ENCODE data around the gene NCAPG2.
A peak's percentile ranks its signal among the peaks of the same experiment; 100 is the strongest.

The NCAPG2 gene

GRCh38 chr7:158596309-158596708, 108.3 kb downstream of the NCAPG2 start:
- H3K36me3 ChIP-seq (replicated peaks in 1 of 2; ENCODE audit: control insufficient read depth in 2 of 2, insufficient read depth in 2 of 2, low read length in 2 of 2) = peaks cover under 1 to 2% of the 10 kb centered on the region in 2 donors
- no peak overlapping the region for H4K8ac ChIP-seq (ENCODE audit: low read depth, low read length)
- no peak overlapping the region for H3K23ac ChIP-seq (ENCODE audit: low read depth, low read length, poor library complexity)
- peaks cover 3 to 12% of the 10 kb centered on the region in 2 donors for H3K9me3 ChIP-seq (replicated peaks in 1 of 2; ENCODE audit: control insufficient read depth in 2 of 2, insufficient read depth in 1 of 2, low read depth in 1 of 2, low read length in 2 of 2)
- no peak overlapping the region for H2BK5ac ChIP-seq (ENCODE audit: low read length)
- H2BK15ac ChIP-seq (ENCODE audit: low read length) = no peak overlapping the region
- no peak overlapping the region for H2AK5ac ChIP-seq (ENCODE audit: low read depth, low read length)
- no peak for DNase-seq (ENCODE audit: low spot score)
- H2BK12ac ChIP-seq (ENCODE audit: low read length) = no peak overlapping the region
- no peak overlapping the region for H3K18ac ChIP-seq (ENCODE audit: low read length)
- no peak overlapping the region for H2BK120ac ChIP-seq (ENCODE audit: low read depth, low read length)
- H3K27ac ChIP-seq (replicated peaks; ENCODE audit: low read length) = no peak overlapping the region
- H3K4me3 ChIP-seq (ENCODE audit: low read length in 2 of 2) = no peak overlapping the region
- H2AFZ ChIP-seq (ENCODE audit: low read length) = no peak overlapping the region
- no peak overlapping the region for H4K91ac ChIP-seq (ENCODE audit: low read depth, low read length, poor library complexity)
- H3K79me1 ChIP-seq (ENCODE audit: low read depth, low read length) = peaks cover 2% of the 10 kb centered on the region
- H3K4me2 ChIP-seq (ENCODE audit: insufficient read depth, low read length, poor library complexity, severe bottlenecking) = no peak overlapping the region
- H3K9ac ChIP-seq (ENCODE audit: low read depth, low read length, poor library complexity) = no peak overlapping the region
- no peak overlapping the region for H3K14ac ChIP-seq (ENCODE audit: low read length)
- peaks cover 0 to 3% (median 0%) of the 10 kb centered on the region in 3 experiments for H3K27me3 ChIP-seq (ENCODE audit: control insufficient read depth in 3 of 3, insufficient read depth in 3 of 3, low read depth in 1 of 3, low read length in 3 of 3)
- no peaks in the 10 kb centered on the region for H3K4me1 ChIP-seq (ENCODE audit: control insufficient read depth in 2 of 2, insufficient read depth in 1 of 2, low read depth in 1 of 2, low read length in 2 of 2)
- no peak overlapping the region for H3K4ac ChIP-seq (ENCODE audit: low read length)
- WGBS, 2 donors (ENCODE audit: extremely low coverage in 2 of 2, insufficient read length in 2 of 2, insufficient replicate concordance in 1 of 2) = no CpG with 5 or more reads among the region's 4 CpGs

DNA sequence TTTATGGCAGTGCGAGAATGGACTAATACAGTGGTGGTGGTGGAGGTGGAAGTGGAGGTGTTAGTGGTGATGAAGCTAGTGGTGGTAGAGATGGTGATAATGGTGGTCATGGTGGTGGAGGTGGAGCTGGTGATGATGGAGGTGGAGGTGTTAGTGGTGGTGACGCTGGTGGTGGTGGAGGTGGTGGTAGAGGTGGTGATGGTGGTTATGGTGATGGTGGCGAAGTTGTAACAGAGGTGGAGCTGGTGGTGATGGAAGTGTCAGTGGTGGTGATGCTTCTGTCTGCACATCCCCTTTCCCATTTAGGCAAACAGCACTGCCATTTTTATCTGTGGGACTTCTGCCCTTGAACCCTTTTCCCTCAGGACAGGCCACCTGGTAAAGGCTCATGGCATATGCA, 109.5 kb downstream of the NCAPG2 start:
- Histone ChIP-seq H3K4me3 (ENCODE audit: low read length in 2 of 2) (no peak overlapping the region), H3K23ac (ENCODE audit: low read depth, low read length, poor library complexity) (no peak overlapping the region), H3K9ac (ENCODE audit: low read depth, low read length, poor library complexity) (peak overlapping the region; percentile 13), H4K91ac (ENCODE audit: low read depth, low read length, poor library complexity) (no peak overlapping the region), H3K18ac (ENCODE audit: low read length) (no peak overlapping the region), H3K27ac (replicated peaks; ENCODE audit: low read length) (no peak overlapping the region), H2AK5ac (ENCODE audit: low read depth, low read length) (no peak overlapping the region), H3K14ac (ENCODE audit: low read length) (no peak overlapping the region), H3K36me3 (replicated peaks in 1 of 2; ENCODE audit: control insufficient read depth in 2 of 2, insufficient read depth in 2 of 2, low read length in 2 of 2) (peaks cover 0 to 2% of the 10 kb centered on the region in 2 donors), H3K9me3 (replicated peaks in 1 of 2; ENCODE audit: control insufficient read depth in 2 of 2, insufficient read depth in 1 of 2, low read depth in 1 of 2, low read length in 2 of 2) (peaks cover 3 to 12% of the 10 kb centered on the region in 2 donors), H3K79me1 (ENCODE audit: low read depth, low read length) (peaks cover 2% of the 10 kb centered on the region), H2AFZ (ENCODE audit: low read length) (no peak overlapping the region), H2BK120ac (ENCODE audit: low read depth, low read length) (no peak overlapping the region), H4K8ac (ENCODE audit: low read depth, low read length) (no peak overlapping the region), H2BK12ac (ENCODE audit: low read length) (no peak overlapping the region), H2BK15ac (ENCODE audit: low read length) (no peak overlapping the region), H3K4me2 (ENCODE audit: insufficient read depth, low read length, poor library complexity, severe bottlenecking) (no peak overlapping the region), H3K27me3 (ENCODE audit: control insufficient read depth in 3 of 3, insufficient read depth in 3 of 3, low read depth in 1 of 3, low read length in 3 of 3) (peaks cover 0 to 3% (median 3%) of the 10 kb centered on the region in 3 experiments), H2BK5ac (ENCODE audit: low read length) (no peak overlapping the region), H3K4me1 (ENCODE audit: control insufficient read depth in 2 of 2, insufficient read depth in 1 of 2, low read depth in 1 of 2, low read length in 2 of 2) (no peaks in the 10 kb centered on the region), H3K4ac (ENCODE audit: low read length) (no peak overlapping the region)
- WGBS, 2 donors (ENCODE audit: extremely low coverage in 2 of 2, insufficient read length in 2 of 2, insufficient replicate concordance in 1 of 2) = no CpG with 5 or more reads among the region's 3 CpGs
- DNase-seq (ENCODE audit: low spot score) = peak; percentile 75

- Histone ChIP-seq H4K8ac (ENCODE audit: low read depth, low read length) (no peak overlapping the region), H3K4me3 (ENCODE audit: low read length in 2 of 2) (no peak overlapping the region), H3K9ac (ENCODE audit: low read depth, low read length, poor library complexity) (no peak overlapping the region), H2BK12ac (ENCODE audit: low read length) (no peak overlapping the region), H3K9me3 (replicated peaks in 1 of 2; ENCODE audit: control insufficient read depth in 2 of 2, insufficient read depth in 1 of 2, low read depth in 1 of 2, low read length in 2 of 2) (peaks cover 3 to 12% of the 10 kb centered on the region in 2 donors), H3K14ac (ENCODE audit: low read length) (no peak overlapping the region), H3K36me3 (replicated peaks in 1 of 2; ENCODE audit: control insufficient read depth in 2 of 2, insufficient read depth in 2 of 2, low read length in 2 of 2) (no peaks in the 10 kb centered on the region), H3K18ac (ENCODE audit: low read length) (no peak overlapping the region), H3K4me2 (ENCODE audit: insufficient read depth, low read length, poor library complexity, severe bottlenecking) (no peak overlapping the region), H3K27ac (replicated peaks; ENCODE audit: low read length) (no peak overlapping the region), H2BK15ac (ENCODE audit: low read length) (no peak overlapping the region), H2AFZ (ENCODE audit: low read length) (no peak overlapping the region), H3K4me1 (ENCODE audit: control insufficient read depth in 2 of 2, insufficient read depth in 1 of 2, low read depth in 1 of 2, low read length in 2 of 2) (peaks cover 0 to 3% of the 10 kb centered on the region in 2 donors), H2BK5ac (ENCODE audit: low read length) (no peak overlapping the region), H3K23ac (ENCODE audit: low read depth, low read length, poor library complexity) (no peak overlapping the region), H3K79me1 (ENCODE audit: low read depth, low read length) (peaks cover 2% of the 10 kb centered on the region), H3K4ac (ENCODE audit: low read length) (no peak overlapping the region), H2BK120ac (ENCODE audit: low read depth, low read length) (no peak overlapping the region), H2AK5ac (ENCODE audit: low read depth, low read length) (no peak overlapping the region), H4K91ac (ENCODE audit: low read depth, low read length, poor library complexity) (no peak overlapping the region), H3K27me3 (ENCODE audit: control insufficient read depth in 3 of 3, insufficient read depth in 3 of 3, low read depth in 1 of 3, low read length in 3 of 3) (peaks cover 0 to 22% (median 18%) of the 10 kb centered on the region in 3 experiments)
- no CpG with 5 or more reads among the region's 1 CpG for WGBS, 2 donors (ENCODE audit: extremely low coverage in 2 of 2, insufficient read length in 2 of 2, insufficient replicate concordance in 1 of 2)
- DNase-seq (ENCODE audit: low spot score) = no peak
Observed at GRCh38 chr7:158592541-158592940, 112.1 kb downstream of the NCAPG2 start.

DNA sequence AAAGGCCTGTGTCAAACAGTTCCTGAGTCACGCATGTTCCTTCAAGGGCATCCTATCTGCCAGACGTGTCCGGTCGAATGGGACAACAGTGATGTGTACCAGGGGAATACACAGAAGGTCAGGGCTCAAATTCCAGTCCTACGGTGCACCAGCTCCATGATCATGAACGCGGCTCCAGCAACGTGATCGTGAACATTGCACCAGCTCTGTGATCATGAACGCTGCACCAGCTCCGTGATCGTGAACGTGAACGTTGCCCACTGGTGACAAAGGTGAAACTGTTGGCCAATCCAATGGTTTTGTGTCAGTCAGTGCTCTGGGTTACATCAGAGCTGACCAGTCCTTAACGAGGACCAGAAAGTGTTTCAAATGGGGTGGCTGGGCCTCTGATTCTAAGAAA, 112.7 kb downstream of the NCAPG2 start:
- Histone ChIP-seq H4K91ac (ENCODE audit: low read depth, low read length, poor library complexity) (no peak overlapping the region), H3K4me1 (ENCODE audit: control insufficient read depth in 2 of 2, insufficient read depth in 1 of 2, low read depth in 1 of 2, low read length in 2 of 2) (peaks cover 0 to 3% of the 10 kb centered on the region in 2 donors), H3K18ac (ENCODE audit: low read length) (no peak overlapping the region), H3K79me1 (ENCODE audit: low read depth, low read length) (peaks cover 2% of the 10 kb centered on the region), H2BK12ac (ENCODE audit: low read length) (no peak overlapping the region), H3K36me3 (replicated peaks in 1 of 2; ENCODE audit: control insufficient read depth in 2 of 2, insufficient read depth in 2 of 2, low read length in 2 of 2) (no peaks in the 10 kb centered on the region), H4K8ac (ENCODE audit: low read depth, low read length) (no peak overlapping the region), H3K4me2 (ENCODE audit: insufficient read depth, low read length, poor library complexity, severe bottlenecking) (no peak overlapping the region), H3K9ac (ENCODE audit: low read depth, low read length, poor library complexity) (no peak overlapping the region), H2AK5ac (ENCODE audit: low read depth, low read length) (no peak overlapping the region), H3K4ac (ENCODE audit: low read length) (no peak overlapping the region), H3K27ac (replicated peaks; ENCODE audit: low read length) (no peak overlapping the region), H2AFZ (ENCODE audit: low read length) (no peak overlapping the region), H2BK15ac (ENCODE audit: low read length) (no peak overlapping the region), H3K9me3 (replicated peaks in 1 of 2; ENCODE audit: control insufficient read depth in 2 of 2, insufficient read depth in 1 of 2, low read depth in 1 of 2, low read length in 2 of 2) (peaks cover 3 to 12% of the 10 kb centered on the region in 2 donors), H3K27me3 (ENCODE audit: control insufficient read depth in 3 of 3, insufficient read depth in 3 of 3, low read depth in 1 of 3, low read length in 3 of 3) (peaks cover 0 to 22% (median 18%) of the 10 kb centered on the region in 3 experiments), H3K4me3 (ENCODE audit: low read length in 2 of 2) (no peak overlapping the region), H3K23ac (ENCODE audit: low read depth, low read length, poor library complexity) (no peak overlapping the region), H3K14ac (ENCODE audit: low read length) (peak overlapping the region; percentile 17), H2BK120ac (ENCODE audit: low read depth, low read length) (no peak overlapping the region), H2BK5ac (ENCODE audit: low read length) (no peak overlapping the region)
- DNase-seq (ENCODE audit: low spot score) = no peak
- no CpG with 5 or more reads among the region's 15 CpGs for WGBS, 2 donors (ENCODE audit: extremely low coverage in 2 of 2, insufficient read length in 2 of 2, insufficient replicate concordance in 1 of 2)

Measured in neuronal stem cell (in vitro differentiated cells).